GM12891 (cell line): Measurements from ENCODE around the gene IL1RL1.

Experiments used
- POLR2A ChIP-seq: IDR thresholded peaks from 2 replicates; pipeline ENCODE4 v1.6.1; 2011; ENCODE audit warnings: low read depth, low read length, control low read depth
- POLR2AphosphoS5 ChIP-seq: IDR thresholded peaks from 2 replicates; pipeline ENCODE4 v1.6.1; 2011; ENCODE audit warnings: low read depth, low read length, control low read depth
- POU2F2 ChIP-seq: IDR thresholded peaks from 2 replicates; pipeline ENCODE4 v1.6.1; 2011; ENCODE audit warnings: low read depth, mild to moderate bottlenecking, control low read depth, low read length, moderate library complexity
- TAF1 ChIP-seq: IDR thresholded peaks from 2 replicates; pipeline ENCODE4 v1.6.1; 2011; ENCODE audit warnings: low read depth, low read length, control low read depth

GRCh38 chr2:102367331-102367971, 56.1 kb downstream of the IL1RL1 start:
- TF ChIP-seq TAF1 = no peak
- no peak for TF ChIP-seq POLR2A
- TF ChIP-seq POLR2AphosphoS5 = no peak
- TF ChIP-seq POU2F2 = no peak
